Mesendoderm (in vitro differentiated cells): ENCODE data around the gene PRR18.
A peak's percentile ranks its signal among the peaks of the same experiment; 100 is the strongest.

Experiments used
- DNase-seq: peaks from one replicate; pipeline ENCODE4 v3.0.0; 2013
- H2AK5ac ChIP-seq: 2 replicates; pipeline ENCODE4 v1.6.1; 2013; ENCODE audit warnings: low read length, inconsistent platforms
- H2BK120ac ChIP-seq: 2 replicates; pipeline ENCODE4 v1.6.1; 2013; ENCODE audit warnings: low read depth, mild to moderate bottlenecking, low read length, moderate library complexity, mixed read lengths
- H2BK15ac ChIP-seq: replicated peaks from 2 replicates; pipeline ENCODE4 v1.6.1; 2013; ENCODE audit warnings: low read depth, mild to moderate bottlenecking, moderate library complexity
- H2BK5ac ChIP-seq: 2 replicates; pipeline ENCODE4 v1.6.1; 2013; ENCODE audit warnings: low read length, inconsistent platforms
- H3K18ac ChIP-seq: 2 replicates; pipeline ENCODE4 v1.6.1; 2013; ENCODE audit warnings: mild to moderate bottlenecking, low read length, mixed read lengths
- H3K23ac ChIP-seq: one replicate; pipeline ENCODE4 v1.6.1; 2013; ENCODE audit warnings: low read length
- H3K27ac ChIP-seq: 2 replicates; pipeline ENCODE4 v1.5.1; 2013; ENCODE audit warnings: low read depth, mild to moderate bottlenecking, inconsistent platforms, low read length, moderate library complexity
- H3K27me3 ChIP-seq: 2 replicates; pipeline ENCODE4 v1.6.1; 2013; ENCODE audit warnings: low read length, control low read depth, mild to moderate bottlenecking, inconsistent platforms; ENCODE audit not compliant: insufficient read depth, poor library complexity
- H3K36me3 ChIP-seq: 2 replicates; pipeline ENCODE4 v1.6.1; 2013; ENCODE audit warnings: low read length, inconsistent platforms; ENCODE audit not compliant: control insufficient read depth, insufficient read depth
- H3K4ac ChIP-seq: one replicate; pipeline ENCODE4 v1.6.1; 2013; ENCODE audit warnings: low read depth, mild to moderate bottlenecking, low read length, moderate library complexity
- H3K4me1 ChIP-seq: 2 replicates; pipeline ENCODE4 v1.6.1; 2013; ENCODE audit warnings: low read depth, low read length, inconsistent platforms; ENCODE audit not compliant: control insufficient read depth
- H3K4me2 ChIP-seq: 2 replicates; pipeline ENCODE4 v1.6.1; 2013; ENCODE audit warnings: low read length
- H3K4me3 ChIP-seq: 2 replicates; pipeline ENCODE4 v1.5.1; 2013; ENCODE audit warnings: mild to moderate bottlenecking, low read length
- H3K56ac ChIP-seq: one replicate; pipeline ENCODE4 v1.6.1; 2013; ENCODE audit warnings: low read length
- H3K79me1 ChIP-seq: 2 replicates; pipeline ENCODE4 v1.6.1; 2013; ENCODE audit warnings: low read length, inconsistent platforms
- H3K79me2 ChIP-seq: 2 replicates; pipeline ENCODE4 v1.6.1; 2013; ENCODE audit warnings: mild to moderate bottlenecking, low read length; ENCODE audit not compliant: control insufficient read depth, insufficient read depth
- H3K9ac ChIP-seq: 2 replicates; pipeline ENCODE4 v1.6.1; 2013; ENCODE audit warnings: low read length, inconsistent platforms
- H4K5ac ChIP-seq: one replicate; pipeline ENCODE4 v1.6.1; 2013; ENCODE audit warnings: low read length
- H4K8ac ChIP-seq: one replicate; pipeline ENCODE4 v1.6.1; 2013; ENCODE audit warnings: low read depth, mild to moderate bottlenecking, control low read depth, low read length, moderate library complexity
- WGBS: extraction: QIAGEN DNeasy Blood & Tissue Kit; methylation state at CpG from one replicate; pipeline ENCODE4 v1.1.7; 2013; ENCODE audit warnings: low lambda C conversion rate, missing lambda C conversion rate; ENCODE audit not compliant: insufficient coverage; ENCODE audit errors: extremely low coverage; 5-methylcytosine and 5-hydroxymethylcytosine counted together

PRR18 gene

DNA sequence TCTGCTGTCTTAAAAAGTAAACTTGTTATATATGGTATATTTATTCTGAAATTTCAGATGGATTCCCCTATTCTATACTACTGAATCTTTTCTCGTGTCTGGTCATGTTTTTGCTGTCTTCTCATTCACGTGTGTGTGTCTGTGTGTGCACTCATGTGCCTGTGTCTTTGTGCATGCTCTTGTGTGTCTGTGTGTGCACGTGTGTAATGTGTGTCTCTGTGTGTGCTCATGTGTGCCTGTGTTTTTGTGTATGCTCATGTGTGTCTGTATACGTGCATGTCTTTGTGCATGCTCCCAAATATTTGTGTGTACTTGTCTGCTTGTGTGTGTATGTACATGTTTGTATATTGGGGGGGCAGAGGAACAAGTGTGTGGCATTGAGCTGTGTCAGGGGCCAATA, 34.0 kb downstream of the PRR18 start:
- no peaks in the 10 kb centered on the region for H3K4me1 ChIP-seq
- H3K18ac ChIP-seq, result no peak overlapping the region
- no peak overlapping the region for H4K8ac ChIP-seq
- no peak overlapping the region for H3K4me3 ChIP-seq
- no peak for DNase-seq
- no peaks in the 10 kb centered on the region for H3K27me3 ChIP-seq
- H3K36me3 ChIP-seq, result no peaks in the 10 kb centered on the region
- no peak overlapping the region for H4K5ac ChIP-seq
- H3K27ac ChIP-seq, result no peak overlapping the region
- H2BK120ac ChIP-seq, result no peak overlapping the region
- H2BK5ac ChIP-seq, result no peak overlapping the region
- no peaks in the 10 kb centered on the region for H3K79me2 ChIP-seq
- H2AK5ac ChIP-seq, result no peak overlapping the region
- no peak overlapping the region for H3K9ac ChIP-seq
- WGBS, result no CpG with 5 or more reads among the region's 4 CpGs
- H3K56ac ChIP-seq, result no peak overlapping the region
- no peak overlapping the region for H3K4me2 ChIP-seq
- H3K4ac ChIP-seq, result no peak overlapping the region
- H3K79me1 ChIP-seq, result no peaks in the 10 kb centered on the region
- H3K23ac ChIP-seq, result no peak overlapping the region
- H2BK15ac ChIP-seq, result no peak overlapping the region

DNA sequence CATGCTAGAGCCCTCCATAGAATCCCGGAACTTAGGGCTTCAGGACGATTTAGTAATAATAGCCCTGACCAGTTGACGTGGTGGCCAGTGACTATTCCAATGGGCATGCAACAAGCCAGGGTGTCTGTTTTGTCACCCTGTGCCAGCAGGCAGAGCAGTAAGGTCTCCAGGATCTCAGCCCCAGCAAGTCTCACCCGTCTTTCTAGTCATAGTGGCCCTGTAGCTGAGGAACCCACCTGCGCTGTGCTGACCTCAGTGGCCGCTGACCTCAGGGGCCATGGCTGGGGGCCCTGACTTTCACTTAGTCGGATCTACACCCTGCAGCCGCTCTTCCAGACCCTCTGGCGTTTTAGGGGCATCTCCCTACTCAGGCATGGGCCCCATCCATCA, 36.8 kb downstream of the PRR18 start:
- Histone ChIP-seq H3K23ac (no peak overlapping the region), H3K27me3 (no peaks in the 10 kb centered on the region), H3K79me1 (no peaks in the 10 kb centered on the region), H3K4ac (no peak overlapping the region), H3K56ac (no peak overlapping the region), H3K36me3 (no peaks in the 10 kb centered on the region), H3K4me2 (no peak overlapping the region), H3K4me3 (no peak overlapping the region), H4K5ac (no peak overlapping the region), H2BK120ac (no peak overlapping the region), H3K9ac (no peak overlapping the region), H3K79me2 (no peaks in the 10 kb centered on the region), H3K27ac (no peak overlapping the region), H2AK5ac (no peak overlapping the region), H2BK5ac (no peak overlapping the region), H4K8ac (no peak overlapping the region), H2BK15ac (no peak overlapping the region), H3K4me1 (peaks cover 4% of the 10 kb centered on the region), H3K18ac (no peak overlapping the region)
- no peak for DNase-seq
- WGBS, result no CpG with 5 or more reads among the region's 9 CpGs

DNA sequence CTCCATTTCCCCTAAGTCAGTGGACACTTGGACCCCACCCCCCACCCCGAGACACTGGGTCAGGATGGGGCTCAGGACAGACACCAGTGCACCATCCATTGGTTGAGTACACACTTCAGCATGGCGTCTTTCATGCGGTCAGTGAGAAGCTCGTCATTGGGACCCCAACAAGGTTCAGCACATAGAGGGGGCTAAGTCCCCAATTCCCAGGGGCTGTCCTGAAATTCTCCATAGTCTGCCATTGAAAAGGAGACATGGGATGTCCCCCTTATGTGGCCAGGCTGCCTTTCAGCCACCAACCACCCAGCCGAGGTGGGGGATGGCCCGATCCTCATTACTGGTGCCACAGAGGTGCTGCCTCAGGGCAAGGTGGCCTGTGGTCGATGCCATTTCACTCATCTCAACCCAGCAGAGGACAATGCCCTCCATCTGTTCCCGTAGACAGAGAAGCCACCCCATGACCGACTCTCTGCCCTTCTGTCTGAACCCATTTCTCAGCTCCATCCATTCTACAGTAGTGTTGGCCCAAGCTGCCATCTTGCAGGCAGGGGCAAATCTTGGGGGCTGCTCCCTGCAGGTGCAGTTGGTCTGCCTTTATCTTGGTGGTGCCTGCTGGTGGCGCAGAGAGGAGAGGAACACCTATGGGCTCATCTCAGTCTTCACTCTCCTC, 37.4 kb downstream of the PRR18 start:
- WGBS, result no CpG with 5 or more reads among the region's 10 CpGs
- Histone ChIP-seq H3K4ac (no peak overlapping the region), H3K9ac (no peak overlapping the region), H2BK15ac (no peak overlapping the region), H3K79me2 (no peaks in the 10 kb centered on the region), H3K4me2 (no peak overlapping the region), H4K5ac (no peak overlapping the region), H2BK5ac (no peak overlapping the region), H3K18ac (no peak overlapping the region), H4K8ac (no peak overlapping the region), H3K36me3 (no peaks in the 10 kb centered on the region), H3K27ac (no peak overlapping the region), H3K56ac (no peak overlapping the region), H3K4me3 (no peak overlapping the region), H3K27me3 (no peaks in the 10 kb centered on the region), H3K4me1 (peaks cover 4% of the 10 kb centered on the region), H2BK120ac (no peak overlapping the region), H3K79me1 (no peaks in the 10 kb centered on the region), H3K23ac (no peak overlapping the region), H2AK5ac (no peak overlapping the region)
- no peak for DNase-seq

DNA sequence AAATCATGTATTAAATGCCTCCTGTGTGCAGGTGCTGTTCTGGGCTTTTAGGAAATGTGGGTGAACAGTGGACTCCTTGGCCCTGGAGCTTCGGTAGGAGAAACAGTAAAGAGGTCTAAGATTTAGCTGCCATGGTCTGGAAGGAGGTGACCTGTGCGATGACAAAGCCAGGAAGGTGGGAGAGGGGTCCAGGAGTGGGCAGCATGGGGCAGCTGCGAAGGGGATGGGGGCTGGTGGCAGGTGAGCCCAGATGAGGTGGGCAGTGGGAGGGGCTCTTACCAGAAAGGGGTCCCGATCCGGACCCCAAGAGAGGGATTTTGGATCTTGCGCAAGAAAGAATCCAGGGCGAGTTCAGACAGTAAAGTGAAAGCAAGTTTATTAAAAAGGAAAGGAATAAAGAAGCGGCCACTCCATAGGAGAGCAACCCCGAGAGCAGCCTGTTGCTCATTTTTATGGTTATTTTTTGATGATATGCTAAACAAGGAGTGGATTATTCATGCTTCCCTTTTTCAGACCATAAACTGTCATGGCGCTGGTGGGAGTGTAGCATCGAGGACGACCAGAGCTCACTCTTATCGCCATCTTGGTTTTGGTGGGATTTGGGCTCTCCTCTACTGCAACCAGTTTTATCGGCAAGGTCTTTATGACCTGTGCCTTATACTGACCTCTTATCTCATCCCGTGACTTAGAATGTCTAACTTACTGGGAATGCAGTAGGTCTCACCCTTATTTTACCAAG, 38.7 kb downstream of the PRR18 start:
- H4K5ac ChIP-seq, result no peak overlapping the region
- no peak overlapping the region for H3K4me3 ChIP-seq
- H3K27ac ChIP-seq, result no peak overlapping the region
- no peaks in the 10 kb centered on the region for H3K79me2 ChIP-seq
- no peak overlapping the region for H2AK5ac ChIP-seq
- H2BK5ac ChIP-seq, result peak overlapping the region; percentile 5
- H3K4ac ChIP-seq, result no peak overlapping the region
- H3K56ac ChIP-seq, result peak overlapping the region; percentile 45
- no peak overlapping the region for H2BK120ac ChIP-seq
- no peak overlapping the region for H4K8ac ChIP-seq
- H2BK15ac ChIP-seq, result no peak overlapping the region
- H3K79me1 ChIP-seq, result no peaks in the 10 kb centered on the region
- no peaks in the 10 kb centered on the region for H3K36me3 ChIP-seq
- no peak overlapping the region for H3K9ac ChIP-seq
- no peak overlapping the region for H3K18ac ChIP-seq
- no peak for DNase-seq
- no CpG with 5 or more reads among the region's 15 CpGs for WGBS
- no peak overlapping the region for H3K23ac ChIP-seq
- no peaks in the 10 kb centered on the region for H3K27me3 ChIP-seq
- H3K4me2 ChIP-seq, result no peak overlapping the region
- H3K4me1 ChIP-seq, result peaks cover 4% of the 10 kb centered on the region

DNA sequence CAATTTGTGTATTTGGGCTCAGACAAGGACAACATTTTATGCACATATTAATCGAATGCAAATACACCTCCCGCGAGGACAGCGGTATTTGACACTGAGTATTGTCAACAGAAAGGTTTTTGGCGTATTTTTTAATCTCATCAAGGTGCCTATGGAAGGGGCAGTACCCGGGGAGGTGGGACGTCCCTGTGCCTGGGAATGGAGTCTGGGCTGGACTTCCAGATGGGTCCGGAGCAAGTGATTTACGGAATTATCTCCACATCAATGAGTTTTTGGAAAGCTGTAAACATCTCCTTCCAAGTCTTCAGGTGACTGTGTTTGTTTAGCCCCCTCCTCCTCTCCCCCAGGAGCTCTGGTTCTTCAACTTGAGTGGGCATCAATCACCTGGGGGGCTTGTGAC, 39.8 kb downstream of the PRR18 start:
- H3K79me2 ChIP-seq, result no peaks in the 10 kb centered on the region
- peak overlapping the region; percentile 49 for H2BK5ac ChIP-seq
- no peak overlapping the region for H2BK15ac ChIP-seq
- no peak overlapping the region for H3K4me2 ChIP-seq
- H3K79me1 ChIP-seq, result no peaks in the 10 kb centered on the region
- no peak overlapping the region for H2AK5ac ChIP-seq
- WGBS, result no CpG with 5 or more reads among the region's 9 CpGs
- peak overlapping the region; percentile 26 for H3K56ac ChIP-seq
- peak overlapping the region; percentile 69 for H3K18ac ChIP-seq
- no peaks in the 10 kb centered on the region for H3K27me3 ChIP-seq
- no peak overlapping the region for H4K8ac ChIP-seq
- no peak overlapping the region for H3K4ac ChIP-seq
- H3K23ac ChIP-seq, result no peak overlapping the region
- no peak overlapping the region for H3K9ac ChIP-seq
- H2BK120ac ChIP-seq, result peak overlapping the region; percentile 63
- no peak overlapping the region for H3K4me3 ChIP-seq
- peak; percentile 61 for DNase-seq
- peak overlapping the region; percentile 1 for H3K27ac ChIP-seq
- H3K36me3 ChIP-seq, result no peaks in the 10 kb centered on the region
- no peak overlapping the region for H4K5ac ChIP-seq
- peaks cover 4% of the 10 kb centered on the region for H3K4me1 ChIP-seq
